Brain microvascular endothelial cell (primary cell): ENCODE data around the gene MFNG.

ENCODE experiments used
- DNase-seq: peaks from one replicate; pipeline ENCODE4 v3.0.0-alpha.2; 2020
- H3K27ac ChIP-seq: fragments of 250-450 bp; sonication (Bioruptor Pico); 2 replicates; pipeline ENCODE4 v1.5.1; 2020; ENCODE audit warnings: mild to moderate bottlenecking, moderate library complexity
- H3K27me3 ChIP-seq: fragments of 250-450 bp; sonication (Bioruptor Pico); replicated peaks from 2 replicates; pipeline ENCODE4 v1.5.1; 2020; ENCODE audit warnings: mild to moderate bottlenecking
- H3K36me3 ChIP-seq: fragments of 250-450 bp; sonication (Bioruptor Pico); replicated peaks from 2 replicates; pipeline ENCODE4 v1.5.1; 2020; ENCODE audit warnings: mild to moderate bottlenecking
- H3K4me3 ChIP-seq: 2 replicates; pipeline ENCODE4 v1.5.1; 2011; ENCODE audit warnings: low read depth, mild to moderate bottlenecking, control low read depth, low read length, moderate library complexity
- in situ Hi-C: cut with HindIII; loops from 2 replicates; pipeline ENCODE4 v1.10.0; 2017; ENCODE audit warnings: low sequenced_read_pairs, low pct_ligation_motif_present
- TF ChIP-seq, protein P1 (sequence below): IDR thresholded peaks from 2 replicates; pipeline ENCODE4 v1.5.1; 2011; ENCODE audit warnings: low read depth, mild to moderate bottlenecking, moderate library complexity, low read length, control low read depth, inconsistent platforms; ENCODE audit errors: missing control alignments

Gene MFNG

DNA sequence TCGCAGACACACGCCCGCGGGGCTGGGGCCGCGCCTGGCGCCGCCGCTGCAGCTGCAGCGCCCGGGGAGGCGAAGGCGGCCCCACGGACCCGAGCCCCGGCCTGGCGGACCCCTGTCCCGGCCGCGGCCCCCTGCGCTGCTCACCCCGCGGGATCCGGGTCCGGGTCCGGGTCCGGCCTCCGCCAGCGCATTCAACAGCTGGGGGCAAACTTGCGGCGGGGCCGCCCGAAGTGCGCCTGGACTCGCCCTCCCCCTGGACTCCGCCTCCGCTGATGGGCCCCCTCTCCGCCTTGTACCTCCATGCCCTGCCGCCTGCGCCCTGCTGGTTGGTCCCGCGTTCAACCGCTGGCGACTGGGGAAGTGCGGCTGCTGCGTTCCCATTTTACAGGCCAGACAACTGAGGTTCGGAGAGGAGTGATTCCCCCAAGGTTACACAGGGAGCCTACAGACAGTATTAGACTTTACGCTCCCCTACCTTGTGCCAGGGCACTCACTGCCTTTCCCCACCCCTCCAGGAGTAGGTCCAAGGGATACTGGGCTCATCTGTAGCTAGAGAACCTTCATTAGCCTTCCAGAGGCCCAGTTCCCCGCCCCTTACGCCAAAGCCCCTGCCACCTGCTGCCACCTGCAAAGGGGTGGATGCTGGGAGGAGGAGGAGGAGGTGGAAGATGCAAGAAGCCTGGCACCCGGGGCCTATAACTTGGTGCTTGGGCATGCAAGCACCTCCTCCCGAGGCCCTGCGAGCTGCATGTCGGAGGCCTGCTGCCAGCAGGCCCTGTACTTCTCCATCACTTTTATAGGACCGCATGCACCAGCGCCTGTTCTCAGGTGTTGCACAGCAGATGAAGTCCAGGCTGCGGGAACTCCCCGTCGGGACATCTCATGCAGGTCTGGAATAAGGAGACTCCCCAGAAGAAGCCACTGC is 58.2 kb downstream of the MFNG start:
- TF ChIP-seq, protein P1, sequence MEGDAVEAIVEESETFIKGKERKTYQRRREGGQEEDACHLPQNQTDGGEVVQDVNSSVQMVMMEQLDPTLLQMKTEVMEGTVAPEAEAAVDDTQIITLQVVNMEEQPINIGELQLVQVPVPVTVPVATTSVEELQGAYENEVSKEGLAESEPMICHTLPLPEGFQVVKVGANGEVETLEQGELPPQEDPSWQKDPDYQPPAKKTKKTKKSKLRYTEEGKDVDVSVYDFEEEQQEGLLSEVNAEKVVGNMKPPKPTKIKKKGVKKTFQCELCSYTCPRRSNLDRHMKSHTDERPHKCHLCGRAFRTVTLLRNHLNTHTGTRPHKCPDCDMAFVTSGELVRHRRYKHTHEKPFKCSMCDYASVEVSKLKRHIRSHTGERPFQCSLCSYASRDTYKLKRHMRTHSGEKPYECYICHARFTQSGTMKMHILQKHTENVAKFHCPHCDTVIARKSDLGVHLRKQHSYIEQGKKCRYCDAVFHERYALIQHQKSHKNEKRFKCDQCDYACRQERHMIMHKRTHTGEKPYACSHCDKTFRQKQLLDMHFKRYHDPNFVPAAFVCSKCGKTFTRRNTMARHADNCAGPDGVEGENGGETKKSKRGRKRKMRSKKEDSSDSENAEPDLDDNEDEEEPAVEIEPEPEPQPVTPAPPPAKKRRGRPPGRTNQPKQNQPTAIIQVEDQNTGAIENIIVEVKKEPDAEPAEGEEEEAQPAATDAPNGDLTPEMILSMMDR = no peak
- H3K4me3 ChIP-seq = peak overlapping the region; percentile 58
- DNase-seq = no peak
- peaks cover 4% of the 10 kb centered on the region for H3K27me3 ChIP-seq
- in situ Hi-C loops = no loop called here
- no peak overlapping the region for H3K27ac ChIP-seq
- no peaks in the 10 kb centered on the region for H3K36me3 ChIP-seq

DNA sequence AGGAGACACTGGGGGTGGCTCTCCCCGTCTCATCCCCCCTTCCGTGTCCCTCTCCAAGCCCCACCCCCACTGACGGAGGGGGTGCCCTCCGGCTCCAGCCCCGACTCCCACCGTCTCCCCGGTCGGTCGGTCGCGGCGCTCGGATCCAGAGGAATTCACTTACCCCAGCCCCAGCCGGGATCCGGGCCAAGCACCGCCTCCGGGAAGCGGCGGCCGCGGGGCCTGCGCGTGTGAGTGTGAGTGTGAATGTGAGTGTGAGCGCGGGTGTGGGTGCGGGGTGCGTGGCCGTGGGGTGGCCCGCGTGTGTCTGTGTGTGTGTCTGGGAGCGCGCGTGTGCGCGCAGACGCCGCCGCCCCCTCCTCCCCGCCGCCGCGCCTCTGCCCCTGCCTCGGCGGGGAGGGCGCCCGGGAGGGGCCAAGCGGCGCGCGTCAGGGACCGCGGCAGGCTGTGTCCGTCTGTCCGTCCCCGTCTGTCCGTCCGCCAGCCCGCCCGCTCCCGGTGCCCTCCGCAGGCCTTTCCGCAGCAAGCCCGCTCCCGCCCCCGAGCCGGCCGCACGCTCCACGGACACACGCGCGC is 59.0 kb downstream of the MFNG start, which contains the start of gene ELFN2:
ELFN2 (minus strand) TSS at position 345 of the 576 bp plus-strand sequence. CDS start 51,945 bp downstream, outside the sequence.
- Histone ChIP-seq H3K4me3 (peak within 1 kb of the TSS; percentile 58), H3K27me3 (peaks cover 4% of the 10 kb centered on the region)

DNA sequence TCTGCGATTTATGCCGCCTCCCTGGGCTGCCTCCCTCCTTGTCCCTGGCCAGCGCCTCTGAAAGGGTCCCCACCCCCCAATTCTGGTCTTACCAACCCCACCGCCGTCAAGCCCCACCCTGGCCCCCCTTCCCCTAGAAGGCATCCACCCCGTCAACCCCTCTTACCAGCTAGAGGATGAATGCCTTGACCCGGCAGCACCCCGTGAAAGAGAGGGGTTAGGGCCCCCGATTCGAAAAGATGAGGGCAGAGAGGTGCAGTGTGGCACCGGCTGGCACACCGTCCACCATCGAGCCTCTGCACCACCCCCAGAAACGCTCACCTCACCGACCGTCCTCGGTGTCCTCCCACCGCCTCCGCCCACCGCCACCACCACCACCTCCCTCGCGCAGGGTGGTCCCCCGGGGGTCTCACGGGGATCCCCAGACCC is 59.5 kb downstream of the MFNG start:
- H3K36me3 ChIP-seq = no peaks in the 10 kb centered on the region
- H3K27me3 ChIP-seq = peaks cover 4% of the 10 kb centered on the region
- in situ Hi-C loops = no loop called here
- peak overlapping the region; percentile 58 for H3K4me3 ChIP-seq
- TF ChIP-seq, protein P1 = no peak
- no peak overlapping the region for H3K27ac ChIP-seq
- DNase-seq = no peak

More for the DNA sequence above, 59.0 kb downstream of the MFNG start, which contains the start of gene ELFN2:
- DNase-seq = no peak
- H3K36me3 ChIP-seq = no peaks in the 10 kb centered on the region
- H3K27ac ChIP-seq = no peak within 1 kb of the TSS
- in situ Hi-C loops = no loop called here
- TF ChIP-seq, protein P1 = no peak

DNA sequence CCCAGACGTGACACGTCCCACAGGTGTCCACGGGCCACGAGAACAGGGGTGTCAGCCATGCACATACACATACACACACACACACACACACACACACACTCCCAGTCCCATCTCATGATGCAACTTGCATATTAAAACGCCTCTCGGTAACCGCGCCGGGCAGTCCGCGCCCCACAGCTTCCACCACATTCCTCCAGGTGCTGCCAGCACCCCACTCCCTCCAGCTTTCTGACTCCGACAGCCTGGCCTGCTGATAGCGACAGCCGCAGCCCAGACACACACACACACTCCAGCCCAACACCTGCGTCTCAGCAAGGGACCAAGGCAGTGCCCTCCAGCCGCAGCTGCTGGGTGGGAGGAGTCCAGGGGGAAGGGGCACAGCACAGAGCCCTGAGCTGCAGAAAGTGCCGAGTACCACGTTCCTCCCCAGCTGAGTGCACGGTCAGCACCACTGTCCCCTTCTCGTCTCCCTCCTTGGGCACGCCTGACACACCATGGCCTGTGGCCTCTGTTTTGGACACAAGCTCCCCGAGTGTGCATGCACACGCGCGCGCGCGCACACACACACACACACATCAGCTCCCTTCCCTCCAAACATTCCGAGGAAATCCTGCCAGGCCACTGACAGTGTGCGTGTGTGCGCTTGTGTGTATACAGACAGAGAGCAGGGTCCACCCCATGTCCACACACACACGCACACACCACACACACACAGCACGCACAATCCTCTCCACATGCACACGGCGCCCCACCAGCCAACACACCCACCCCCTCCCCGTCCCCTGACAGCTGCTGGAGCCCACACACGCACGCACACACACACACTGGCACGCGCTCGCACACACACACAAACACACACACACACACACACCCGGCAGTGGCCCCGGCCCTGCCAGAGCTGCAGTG is 60.1 kb downstream of the MFNG start:
- no peak for DNase-seq
- in situ Hi-C loops = no loop called here
- H3K36me3 ChIP-seq = no peaks in the 10 kb centered on the region
- no peak overlapping the region for H3K27ac ChIP-seq
- H3K27me3 ChIP-seq = peaks cover 4% of the 10 kb centered on the region
- TF ChIP-seq, protein P1 = no peak
- H3K4me3 ChIP-seq = peak overlapping the region; percentile 58

DNA sequence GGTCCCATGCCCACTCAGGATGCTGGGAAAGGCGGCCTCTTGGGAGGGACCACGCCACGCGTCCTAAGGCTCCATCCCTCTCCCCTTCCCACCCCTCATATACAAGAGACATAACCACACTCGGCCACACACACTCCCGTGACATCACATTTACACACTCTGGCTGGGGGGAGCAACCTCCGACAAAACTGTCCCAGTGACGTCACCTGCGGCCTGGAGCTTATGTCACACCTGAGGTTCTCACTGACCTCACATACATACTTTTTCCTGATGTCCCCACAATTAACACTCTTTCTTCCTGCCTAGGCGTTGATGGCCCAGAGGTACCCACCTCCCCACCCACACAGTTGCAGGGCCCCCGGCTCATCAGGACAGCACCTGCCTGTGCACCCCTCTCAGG is 60.8 kb downstream of the MFNG start:
- TF ChIP-seq, protein P1 = no peak
- in situ Hi-C loops = no loop called here
- H3K27me3 ChIP-seq = peaks cover 4% of the 10 kb centered on the region

More for the DNA sequence above, 60.8 kb downstream of the MFNG start:
- no peak overlapping the region for H3K27ac ChIP-seq
- H3K4me3 ChIP-seq = no peak overlapping the region
- H3K36me3 ChIP-seq = no peaks in the 10 kb centered on the region
- no peak for DNase-seq
